Effector CD4-positive, alpha-beta T cell (primary cell): ENCODE results near the gene AKAP6.

ENCODE experiments used
- DNase-seq: peaks from one replicate; pipeline ENCODE4 v3.0.0-alpha.2; 2020

The AKAP6 gene

DNA sequence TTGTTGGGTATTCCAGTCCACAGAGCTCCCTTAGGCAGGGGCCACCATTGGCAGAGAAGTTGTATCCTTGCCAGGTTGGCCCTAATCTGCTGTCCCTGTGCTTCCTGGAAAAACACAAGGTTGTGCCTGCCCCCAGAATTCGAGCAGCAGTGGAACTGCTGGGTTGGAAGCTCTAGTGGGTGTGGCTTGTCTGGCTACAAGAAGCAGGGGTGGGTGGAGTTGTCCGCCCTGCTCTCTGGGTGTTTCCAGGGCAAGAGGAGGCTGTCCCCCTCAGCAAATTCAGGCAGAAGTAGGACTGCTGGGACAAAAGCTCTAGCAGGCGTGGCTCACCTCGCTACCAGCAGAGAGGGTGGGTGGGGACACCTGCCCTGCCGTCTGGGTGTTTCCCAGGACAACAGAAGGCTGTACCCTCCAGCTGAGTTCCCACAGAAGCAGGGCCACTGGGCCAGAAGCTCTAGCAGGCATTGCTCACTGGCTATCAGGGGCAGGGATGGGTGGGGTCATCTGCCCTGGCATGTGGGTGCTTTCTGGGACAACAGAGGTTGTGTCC, 536.8 kb downstream of the AKAP6 start:
- DNase-seq, result no peak

DNA sequence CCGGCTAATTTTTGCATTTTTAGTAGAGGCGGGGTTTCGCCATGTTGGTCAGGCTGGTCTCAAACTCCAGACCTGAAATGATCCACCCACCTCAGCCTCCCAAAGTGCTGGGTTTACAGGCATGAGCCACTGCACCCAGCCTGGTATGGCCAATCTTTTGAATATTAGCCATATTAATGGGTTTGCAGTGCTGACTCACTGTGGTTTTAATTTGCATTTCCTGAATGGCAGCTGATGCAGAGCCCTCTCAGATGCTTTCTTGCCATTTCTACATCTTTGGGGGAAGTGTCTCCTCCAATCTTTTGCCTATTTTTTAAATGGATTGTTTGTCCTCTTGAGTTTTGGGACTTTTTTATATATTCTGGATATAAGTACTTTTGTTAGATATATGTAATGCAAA, 554.1 kb downstream of the AKAP6 start:
- no peak for DNase-seq
